Tibial artery (tissue), 4 donors: Measurements from ENCODE around the gene RALGDS.

ENCODE experiments used
- DNase-seq, 2 donors: peaks; one replicate each; pipeline ENCODE4 v3.0.0-alpha.2; 2019
- H3K27ac ChIP-seq, 2 donors: fragments of 200-600 bp; sonication (generic) in 1 of 2; 1 replicate in 1 of 2; 2 replicates in 1 of 2; pipeline ENCODE4 v1.5.1; 2018 to 2019; ENCODE audit warnings: mild to moderate bottlenecking in 1 of 2
- H3K27me3 ChIP-seq, 2 donors: fragments of 200-600 bp; sonication (generic) in 1 of 2; one replicate each; pipeline versions ENCODE4 v1.5.1 to v1.6.0; 2016 to 2019
- H3K36me3 ChIP-seq, 3 donors: fragments of 200-600 bp; sonication (generic) in 2 of 3; one replicate each; pipeline ENCODE4 v1.5.1; 2016 to 2019; ENCODE audit warnings: mild to moderate bottlenecking in 2 of 3
- H3K4me1 ChIP-seq, 4 donors: fragments of 200-600 bp; sonication (generic) in 2 of 4; 1 replicate in 3 of 4; 2 replicates in 1 of 4; pipeline ENCODE4 v1.5.1; 2016 to 2019
- H3K4me3 ChIP-seq, 2 donors: fragments of 200-600 bp; sonication (generic) in 1 of 2; 1 replicate in 1 of 2; 2 replicates in 1 of 2; pipeline ENCODE4 v1.5.1; 2018 to 2019; ENCODE audit warnings: mild to moderate bottlenecking in 2 of 2
- H3K9me3 ChIP-seq, 3 donors: fragments of 200-600 bp; sonication (generic) in 1 of 3; one replicate each; pipeline ENCODE4 v1.5.1; 2016 to 2019
- CTCF ChIP-seq, 2 experiments: fragments of 200-600 bp in 1 of 2; fragments of 450-650 bp in 1 of 2; IDR thresholded peaks; one replicate each; pipeline ENCODE4 v1.5.1; 2017 to 2019; ENCODE audit warnings: antibody characterized with exemption in 2 of 2, mild to moderate bottlenecking in 1 of 2, moderate library complexity in 1 of 2
- intact Hi-C: fragments of 100-400 bp; cut with DNase I; formaldehyde crosslinking; loops from one replicate; pipeline ENCODE4 v1.15.0; 2023; ENCODE audit warnings: low total_unique reads

Gene RALGDS

GRCh38 chr9:133067813-133068212 is 53.2 kb downstream of the RALGDS start:
- H3K27me3 ChIP-seq: no peaks in the 10 kb centered on the region
- no peaks in the 10 kb centered on the region for H3K4me1 ChIP-seq
- H3K36me3 ChIP-seq: peaks cover 3 to 44% (median 12%) of the 10 kb centered on the region in 3 donors
- no peak for TF ChIP-seq CTCF (IDR thresholded peaks at IDR 0.05)
- intact Hi-C loops: no loop called here
- H3K4me3 ChIP-seq: no peak overlapping the region
- no peaks in the 10 kb centered on the region for H3K9me3 ChIP-seq
- no peak for DNase-seq
- no peak overlapping the region for H3K27ac ChIP-seq

GRCh38 chr9:133067006-133067405 is 54.0 kb downstream of the RALGDS start:
- DNase-seq: no peak
- no peak overlapping the region for H3K4me3 ChIP-seq
- peaks cover 3 to 44% (median 12%) of the 10 kb centered on the region in 3 donors for H3K36me3 ChIP-seq
- no peak overlapping the region for H3K27ac ChIP-seq
- intact Hi-C loops: no loop called here
- no peak for TF ChIP-seq CTCF (IDR thresholded peaks at IDR 0.05)
- no peaks in the 10 kb centered on the region for H3K4me1 ChIP-seq
- no peaks in the 10 kb centered on the region for H3K9me3 ChIP-seq
- H3K27me3 ChIP-seq: no peaks in the 10 kb centered on the region

GRCh38 chr9:133066181-133066983 is 54.7 kb downstream of the RALGDS start:
- Histone ChIP-seq H3K27me3 (no peaks in the 10 kb centered on the region), H3K4me1 (no peaks in the 10 kb centered on the region), H3K4me3 (no peak overlapping the region), H3K27ac (no peak overlapping the region), H3K36me3 (peaks cover 3 to 44% (median 12%) of the 10 kb centered on the region in 3 donors), H3K9me3 (no peaks in the 10 kb centered on the region)
- TF ChIP-seq CTCF (IDR thresholded peaks at IDR 0.05): no peak
- no peak for DNase-seq
- intact Hi-C loops: no loop called here

GRCh38 chr9:133065070-133065388 is 56.0 kb downstream of the RALGDS start:
- no peak overlapping the region for H3K27ac ChIP-seq
- TF ChIP-seq CTCF (IDR thresholded peaks at IDR 0.05): no peak

GRCh38 chr9:133064241-133065069 is 56.6 kb downstream of the RALGDS start:
- no peaks in the 10 kb centered on the region for H3K27me3 ChIP-seq
- H3K9me3 ChIP-seq: no peaks in the 10 kb centered on the region
- H3K4me1 ChIP-seq: peaks cover 0 to 12% (median 0%) of the 10 kb centered on the region in 4 donors
- no peak overlapping the region for H3K27ac ChIP-seq
- H3K36me3 ChIP-seq: peaks cover 0 to 35% (median 12%) of the 10 kb centered on the region in 3 donors
- intact Hi-C loops: no loop called here
- TF ChIP-seq CTCF (IDR thresholded peaks at IDR 0.05): no peak
- H3K4me3 ChIP-seq: no peak overlapping the region
- no peak for DNase-seq

More at GRCh38 chr9:133065070-133065388, 56.0 kb downstream of the RALGDS start:
- Histone ChIP-seq H3K9me3 (no peaks in the 10 kb centered on the region), H3K4me3 (no peak overlapping the region), H3K27me3 (no peaks in the 10 kb centered on the region), H3K4me1 (peaks cover 0 to 7% (median 0%) of the 10 kb centered on the region in 4 donors), H3K36me3 (peaks cover 0 to 35% (median 12%) of the 10 kb centered on the region in 3 donors)
- DNase-seq: no peak
- intact Hi-C loops: no loop called here
